MM.1S (cell line): Measurements from ENCODE around the gene ZNF214.

Source experiments
- DNase-seq: peaks from one replicate; pipeline ENCODE4 v3.0.0-alpha.2; 2015
- H2AFZ ChIP-seq: fragments of 300-600 bp; sonication (generic); 2 replicates; pipeline ENCODE4 v1.6.0; 2016; ENCODE audit warnings: antibody characterized with exemption, low read length
- H3F3A ChIP-seq: fragments of 300-600 bp; sonication (generic); 2 replicates; pipeline ENCODE4 v1.6.1; 2016; ENCODE audit warnings: mild to moderate bottlenecking, antibody characterized with exemption, low read length, moderate library complexity, mixed read lengths; ENCODE audit not compliant: insufficient read depth
- H3K27ac ChIP-seq: fragments of 300-600 bp; sonication (generic); 2 replicates; pipeline ENCODE4 v1.5.1; 2016; ENCODE audit warnings: mild to moderate bottlenecking, low read length
- H3K27me3 ChIP-seq: fragments of 300-600 bp; sonication (generic); replicated peaks from 2 replicates; pipeline ENCODE4 v1.6.0; 2016; ENCODE audit warnings: low read length; ENCODE audit not compliant: insufficient read depth
- H3K36me3 ChIP-seq: fragments of 300-600 bp; sonication (generic); replicated peaks from 2 replicates; pipeline ENCODE4 v1.6.1; 2016; ENCODE audit warnings: mild to moderate bottlenecking, low read length, mixed read lengths; ENCODE audit not compliant: insufficient read depth
- H3K4me1 ChIP-seq: fragments of 300-600 bp; sonication (generic); 2 replicates; pipeline ENCODE4 v1.6.1; 2016; ENCODE audit warnings: low read length, mixed read lengths
- H3K4me2 ChIP-seq: fragments of 300-600 bp; sonication (generic); 2 replicates; pipeline ENCODE4 v1.6.0; 2016; ENCODE audit warnings: low read depth, low read length
- H3K4me3 ChIP-seq: fragments of 300-600 bp; sonication (generic); 2 replicates; pipeline ENCODE4 v1.5.1; 2016; ENCODE audit warnings: low read length, mixed read lengths
- H3K79me2 ChIP-seq: fragments of 300-600 bp; sonication (generic); 2 replicates; pipeline ENCODE4 v1.6.1; 2016; ENCODE audit warnings: mixed run types, low read length, mixed read lengths
- H3K9ac ChIP-seq: fragments of 300-600 bp; sonication (generic); 2 replicates; pipeline ENCODE4 v1.6.1; 2016; ENCODE audit warnings: low read length, mixed read lengths
- H3K9me2 ChIP-seq: fragments of 300-600 bp; sonication (generic); replicated peaks from 2 replicates; pipeline ENCODE4 v1.6.1; 2016; ENCODE audit warnings: mild to moderate bottlenecking, low read length, mixed read lengths; ENCODE audit not compliant: insufficient read depth
- H3K9me3 ChIP-seq: fragments of 300-600 bp; sonication (generic); replicated peaks from 2 replicates; pipeline ENCODE4 v1.6.1; 2016; ENCODE audit warnings: mild to moderate bottlenecking, low read length, mixed read lengths; ENCODE audit not compliant: insufficient read depth
- H4K20me1 ChIP-seq: fragments of 300-600 bp; sonication (generic); 2 replicates; pipeline ENCODE4 v1.6.1; 2016; ENCODE audit warnings: mild to moderate bottlenecking, low read length, moderate library complexity, mixed read lengths; ENCODE audit not compliant: insufficient read depth
- EZH2 ChIP-seq: fragments of 300-600 bp; sonication (generic); optimal IDR thresholded peaks from 2 replicates; pipeline ENCODE3; 2017; ENCODE audit warnings: low read depth, mild to moderate bottlenecking, antibody characterized with exemption, low read length, mixed read lengths
- EZH2phosphoT487 ChIP-seq: fragments of 300-600 bp; sonication (generic); IDR thresholded peaks from 2 replicates; pipeline ENCODE4 v1.6.1; 2018; ENCODE audit warnings: antibody characterized with exemption, low read length
- TF ChIP-seq, protein P1 (sequence below): fragments of 300-600 bp; sonication (generic); IDR thresholded peaks from 2 replicates; pipeline ENCODE4 v1.5.1; 2016; ENCODE audit warnings: antibody characterized with exemption, low read length, mixed read lengths

The ZNF214 gene

DNA sequence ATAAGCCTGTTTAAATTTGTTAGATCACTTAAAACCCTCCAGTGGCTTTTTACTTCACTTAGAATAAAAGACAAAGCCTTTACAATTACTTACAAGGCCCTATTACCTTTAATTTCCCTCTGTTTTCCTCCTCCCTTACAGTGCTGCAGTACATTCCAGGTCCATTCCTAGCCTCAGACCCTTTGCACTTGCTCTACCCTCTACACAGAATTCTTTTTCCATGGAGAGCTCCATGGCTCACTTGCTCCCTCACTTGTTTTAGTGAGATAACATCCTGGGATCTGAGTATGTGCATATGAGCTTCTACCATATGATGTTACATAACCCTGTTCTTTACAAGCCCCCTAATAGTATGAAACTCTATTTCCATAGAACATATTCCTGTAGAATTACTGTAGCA, 24.4 kb downstream of the ZNF214 start:
- H3F3A ChIP-seq: no peaks in the 10 kb centered on the region
- no peak overlapping the region for H3K27ac ChIP-seq
- H3K79me2 ChIP-seq: no peaks in the 10 kb centered on the region
- DNase-seq: no peak
- TF ChIP-seq EZH2 (no peak), EZH2phosphoT487 (no peak)
- TF ChIP-seq, protein P1, sequence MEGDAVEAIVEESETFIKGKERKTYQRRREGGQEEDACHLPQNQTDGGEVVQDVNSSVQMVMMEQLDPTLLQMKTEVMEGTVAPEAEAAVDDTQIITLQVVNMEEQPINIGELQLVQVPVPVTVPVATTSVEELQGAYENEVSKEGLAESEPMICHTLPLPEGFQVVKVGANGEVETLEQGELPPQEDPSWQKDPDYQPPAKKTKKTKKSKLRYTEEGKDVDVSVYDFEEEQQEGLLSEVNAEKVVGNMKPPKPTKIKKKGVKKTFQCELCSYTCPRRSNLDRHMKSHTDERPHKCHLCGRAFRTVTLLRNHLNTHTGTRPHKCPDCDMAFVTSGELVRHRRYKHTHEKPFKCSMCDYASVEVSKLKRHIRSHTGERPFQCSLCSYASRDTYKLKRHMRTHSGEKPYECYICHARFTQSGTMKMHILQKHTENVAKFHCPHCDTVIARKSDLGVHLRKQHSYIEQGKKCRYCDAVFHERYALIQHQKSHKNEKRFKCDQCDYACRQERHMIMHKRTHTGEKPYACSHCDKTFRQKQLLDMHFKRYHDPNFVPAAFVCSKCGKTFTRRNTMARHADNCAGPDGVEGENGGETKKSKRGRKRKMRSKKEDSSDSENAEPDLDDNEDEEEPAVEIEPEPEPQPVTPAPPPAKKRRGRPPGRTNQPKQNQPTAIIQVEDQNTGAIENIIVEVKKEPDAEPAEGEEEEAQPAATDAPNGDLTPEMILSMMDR: no peak
- no peak overlapping the region for H3K4me2 ChIP-seq
- H3K4me3 ChIP-seq: no peak overlapping the region
- no peaks in the 10 kb centered on the region for H3K9me3 ChIP-seq
- no peaks in the 10 kb centered on the region for H3K9me2 ChIP-seq
- H3K4me1 ChIP-seq: no peaks in the 10 kb centered on the region
- H2AFZ ChIP-seq: no peak overlapping the region
- no peaks in the 10 kb centered on the region for H3K27me3 ChIP-seq
- H3K9ac ChIP-seq: no peak overlapping the region
- no peaks in the 10 kb centered on the region for H4K20me1 ChIP-seq
- no peaks in the 10 kb centered on the region for H3K36me3 ChIP-seq

DNA sequence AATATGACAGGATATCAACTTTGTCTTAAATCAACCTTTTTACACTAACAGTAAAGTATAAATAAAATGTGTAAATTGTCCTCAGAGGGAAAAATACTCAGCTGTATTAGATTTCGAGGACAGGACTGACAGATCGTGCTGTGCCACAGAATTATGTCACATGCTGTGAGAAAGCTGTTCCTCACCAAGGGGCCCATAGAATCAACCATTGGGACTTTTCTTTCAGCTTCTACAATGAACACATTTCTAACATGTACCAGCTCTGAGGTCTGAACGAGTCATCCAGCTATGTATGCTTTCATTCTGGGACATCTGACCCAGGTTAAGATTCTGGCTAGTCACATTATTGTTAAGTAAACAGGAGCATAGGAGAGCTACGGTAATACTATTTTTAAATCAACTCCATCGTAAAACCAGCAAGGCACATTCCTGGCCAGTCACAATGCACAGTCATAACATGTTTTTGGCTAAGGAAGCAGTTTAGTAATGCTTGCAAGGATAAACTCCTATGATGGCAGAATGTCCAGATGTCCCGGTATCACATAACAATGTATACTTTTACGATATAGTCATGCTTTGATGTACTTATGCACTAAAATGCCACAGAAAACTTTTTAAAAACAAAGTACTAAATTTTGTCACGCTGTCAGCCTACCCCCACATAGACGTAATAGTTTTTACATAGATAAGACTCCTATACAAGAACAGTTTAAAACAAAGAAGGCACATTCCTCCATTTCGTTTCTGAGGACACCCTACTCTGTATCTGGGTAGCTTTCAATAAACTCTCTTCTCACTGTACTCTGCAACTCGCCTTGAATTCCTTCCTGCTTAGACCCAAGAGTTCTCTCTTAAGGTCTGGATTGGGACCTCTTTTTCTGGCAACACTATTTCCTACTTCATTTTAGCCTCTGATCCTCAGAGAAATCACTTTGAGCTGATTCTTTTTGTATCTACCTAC, 27.4 kb downstream of the ZNF214 start:
- Histone ChIP-seq H3K9me2 (no peaks in the 10 kb centered on the region), H3K27ac (no peak overlapping the region), H3K36me3 (no peaks in the 10 kb centered on the region), H3K27me3 (no peaks in the 10 kb centered on the region), H3K9me3 (no peaks in the 10 kb centered on the region), H3K9ac (no peak overlapping the region), H3K4me3 (no peak overlapping the region), H3K4me1 (no peaks in the 10 kb centered on the region), H3K79me2 (no peaks in the 10 kb centered on the region), H3F3A (no peaks in the 10 kb centered on the region), H4K20me1 (no peaks in the 10 kb centered on the region), H2AFZ (no peak overlapping the region), H3K4me2 (no peak overlapping the region)
- no peak for TF ChIP-seq EZH2phosphoT487
- TF ChIP-seq, protein P1: no peak
- TF ChIP-seq EZH2: no peak
- no peak for DNase-seq

DNA sequence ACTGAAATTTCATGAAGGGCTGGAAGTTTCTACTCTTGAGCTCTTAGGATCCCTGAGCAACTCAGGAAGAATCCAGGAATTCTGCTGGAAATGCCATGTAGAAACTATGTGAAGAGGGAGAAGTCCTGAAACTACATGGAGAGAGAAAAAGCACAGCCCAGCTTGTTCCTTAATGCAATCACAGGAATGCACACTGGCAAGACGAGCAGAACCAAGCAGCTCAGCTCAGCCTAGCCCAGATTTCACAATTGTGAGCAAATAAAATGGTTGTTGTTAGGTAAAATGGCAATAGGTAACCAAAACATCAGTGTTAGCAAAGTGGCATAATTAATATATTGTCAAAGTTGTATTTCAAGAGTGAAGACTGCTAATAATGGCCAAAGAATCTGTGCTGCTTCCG, 28.1 kb downstream of the ZNF214 start:
- no peak for DNase-seq
- TF ChIP-seq EZH2 (no peak), EZH2phosphoT487 (no peak)
- TF ChIP-seq, protein P1: no peak
- H3F3A ChIP-seq: no peaks in the 10 kb centered on the region

More for the DNA sequence above, 28.1 kb downstream of the ZNF214 start:
- H4K20me1 ChIP-seq: no peaks in the 10 kb centered on the region
- H3K9me3 ChIP-seq: no peaks in the 10 kb centered on the region
- no peak overlapping the region for H3K27ac ChIP-seq
- H3K9ac ChIP-seq: no peak overlapping the region
- H3K36me3 ChIP-seq: no peaks in the 10 kb centered on the region
- H3K4me3 ChIP-seq: no peak overlapping the region
- no peak overlapping the region for H3K4me2 ChIP-seq
- H3K79me2 ChIP-seq: no peaks in the 10 kb centered on the region
- H2AFZ ChIP-seq: no peak overlapping the region
- H3K4me1 ChIP-seq: no peaks in the 10 kb centered on the region
- H3K9me2 ChIP-seq: no peaks in the 10 kb centered on the region
- H3K27me3 ChIP-seq: no peaks in the 10 kb centered on the region
